ENCODE results near the gene COL23A1. TPM values are rescaled to one million over a fixed set of nuclear protein-coding genes. Genes with fewer than 3 reads are reported as not detected.
"Not testable (repeated sequence)": the region's sequence is repeated elsewhere in the genome, so short reads cannot be mapped to it uniquely, and the experiment has no call there.

Gene COL23A1
- total RNA-seq, 1 donor from 2014 or later, result 0.86 TPM

GRCh38 chr5:178271726-178272479 is 318.3 kb downstream of the COL23A1 start:
- DNase-seq (ENCODE audit: low spot score), result no peak

DNA sequence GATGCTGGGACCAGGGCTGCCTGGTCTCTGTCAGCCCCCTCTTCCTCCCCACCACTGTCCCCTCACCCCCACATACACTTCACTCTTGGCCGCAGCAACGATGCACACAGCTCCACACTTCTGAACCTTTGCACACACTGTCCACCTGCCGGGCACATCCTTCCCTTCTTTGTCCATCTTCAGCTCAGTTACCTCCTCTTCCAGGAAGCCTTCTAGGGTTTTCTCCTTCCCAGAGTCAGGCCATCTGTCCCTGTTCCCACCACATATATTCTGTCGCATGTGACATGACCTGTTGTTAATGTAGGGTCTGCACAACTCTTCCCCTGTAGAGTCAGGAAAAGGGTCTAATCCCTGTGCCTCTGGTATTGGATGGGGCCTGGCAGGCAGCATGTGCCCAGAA is 319.0 kb downstream of the COL23A1 start:
- no peak for DNase-seq (ENCODE audit: low spot score)

DNA sequence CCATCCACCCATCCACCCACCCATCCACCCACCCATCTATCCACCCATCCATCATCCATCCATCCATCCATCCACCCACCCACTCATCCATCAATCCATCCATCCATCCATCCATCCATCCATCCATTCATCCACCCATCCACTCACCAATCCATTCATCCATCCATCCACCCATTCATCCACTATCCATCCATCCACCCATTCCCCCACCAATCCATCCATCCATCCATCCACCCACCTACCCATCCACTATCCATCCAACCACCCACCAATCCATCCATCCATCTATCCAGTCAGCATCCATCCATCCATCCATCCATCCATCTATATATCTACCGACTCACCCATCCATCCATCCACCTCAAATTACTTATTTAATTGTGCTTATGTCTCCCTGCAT is 320.7 kb downstream of the COL23A1 start:
- DNase-seq (ENCODE audit: low spot score), result no peak

GRCh38 chr5:178267876-178268275 is 322.3 kb downstream of the COL23A1 start:
- no peak for DNase-seq (ENCODE audit: low spot score)

- no peak for DNase-seq (ENCODE audit: low spot score)
These were observed 322.9 kb downstream of the COL23A1 start for GRCh38 chr5:178267245-178267644.

DNA sequence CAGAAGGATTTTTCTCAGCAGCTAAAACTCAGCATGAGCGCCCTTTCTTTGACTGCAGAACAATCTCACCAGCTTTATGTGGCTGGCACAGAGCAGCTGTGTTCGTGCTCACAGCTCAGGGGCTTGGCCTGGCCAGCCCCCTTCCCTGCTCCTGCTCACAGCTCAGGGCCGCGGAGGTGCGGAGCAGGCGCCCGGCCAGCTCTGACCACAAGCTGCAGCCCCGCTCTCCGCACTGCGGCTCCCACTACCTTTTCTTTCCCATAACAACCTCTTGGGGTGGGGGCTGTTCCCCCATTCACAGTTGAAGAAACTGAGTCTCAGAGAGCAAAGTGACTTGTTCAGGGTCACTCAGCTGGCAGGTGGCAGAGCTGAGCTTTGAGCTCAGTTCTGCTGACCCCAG is 323.6 kb downstream of the COL23A1 start:
- DNase-seq (ENCODE audit: low spot score), result no peak

GRCh38 chr5:178265746-178266145 is 324.4 kb downstream of the COL23A1 start:
- DNase-seq (ENCODE audit: low spot score), result no peak

DNA sequence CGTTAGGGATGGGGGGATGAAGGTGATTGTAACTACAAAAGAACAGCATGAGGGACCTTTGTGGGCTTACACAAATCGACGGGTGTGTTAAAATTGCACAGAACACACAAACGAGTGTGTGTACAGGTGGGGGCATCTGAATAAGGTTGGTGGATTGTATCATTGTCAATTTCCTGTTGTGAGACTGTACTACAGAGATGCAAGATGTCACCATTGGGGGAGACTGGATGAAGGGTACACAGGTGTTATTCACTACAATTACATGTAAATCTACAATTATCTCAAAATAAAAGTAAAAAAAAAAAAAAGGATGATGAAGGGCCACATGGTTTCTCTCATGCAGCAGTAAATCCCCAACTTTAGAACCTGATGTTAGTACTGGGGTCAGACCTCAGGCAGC is 326.1 kb downstream of the COL23A1 start:
- no peak for DNase-seq (ENCODE audit: low spot score)

GRCh38 chr5:178261666-178262600 is 328.3 kb downstream of the COL23A1 start:
- no peak for DNase-seq (ENCODE audit: low spot score)

- no peak for DNase-seq (ENCODE audit: low spot score)
These were observed 330.3 kb downstream of the COL23A1 start for GRCh38 chr5:178259623-178260536.

- DNase-seq (ENCODE audit: low spot score), result no peak
These were observed 332.5 kb downstream of the COL23A1 start for GRCh38 chr5:178257650-178258049.

- no peak for DNase-seq (ENCODE audit: low spot score)
These were observed 333.4 kb downstream of the COL23A1 start for GRCh38 chr5:178256746-178257145.

DNA sequence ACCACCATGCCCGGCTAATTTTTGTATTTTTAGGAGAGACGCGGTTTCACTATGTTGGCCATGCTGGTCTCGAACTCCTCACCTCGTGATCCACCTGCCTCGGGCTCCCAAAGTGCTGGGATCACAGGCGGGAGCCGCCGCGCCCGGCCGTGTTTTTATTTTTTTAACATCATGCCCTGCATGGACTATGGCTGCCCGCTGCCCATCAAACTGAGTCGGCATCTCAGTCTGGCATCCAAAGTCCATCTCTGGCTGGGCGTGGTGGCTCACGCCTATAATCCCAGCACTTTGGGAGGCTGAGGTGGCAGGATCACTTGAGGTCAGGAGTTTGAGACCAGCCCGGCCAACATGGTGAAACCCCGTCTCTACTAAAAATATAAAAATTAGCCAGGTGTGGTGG is 336.6 kb downstream of the COL23A1 start:
- DNase-seq (ENCODE audit: low spot score), result not testable (repeated sequence)

DNA sequence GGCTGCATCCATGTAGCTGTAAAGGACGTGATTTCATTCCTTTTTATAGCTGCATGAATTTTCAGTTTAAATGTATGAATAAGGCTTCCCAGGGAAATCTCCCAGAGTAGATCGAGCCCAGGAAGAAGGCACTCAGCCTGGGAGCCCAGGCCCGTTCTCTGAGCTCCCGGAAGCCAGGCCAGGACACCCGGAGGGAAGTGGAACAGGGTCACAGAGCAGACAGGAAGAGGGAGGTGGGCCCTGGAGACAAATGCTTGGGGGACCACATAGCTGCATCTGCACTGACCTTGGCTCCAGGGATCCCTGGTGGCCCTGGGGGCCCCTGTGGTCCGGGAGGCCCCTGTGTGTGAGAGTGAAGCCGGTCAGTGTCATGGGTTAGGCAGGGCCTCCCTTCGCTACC is 337.9 kb downstream of the COL23A1 start:
- DNase-seq (ENCODE audit: low spot score), result no peak

DNA sequence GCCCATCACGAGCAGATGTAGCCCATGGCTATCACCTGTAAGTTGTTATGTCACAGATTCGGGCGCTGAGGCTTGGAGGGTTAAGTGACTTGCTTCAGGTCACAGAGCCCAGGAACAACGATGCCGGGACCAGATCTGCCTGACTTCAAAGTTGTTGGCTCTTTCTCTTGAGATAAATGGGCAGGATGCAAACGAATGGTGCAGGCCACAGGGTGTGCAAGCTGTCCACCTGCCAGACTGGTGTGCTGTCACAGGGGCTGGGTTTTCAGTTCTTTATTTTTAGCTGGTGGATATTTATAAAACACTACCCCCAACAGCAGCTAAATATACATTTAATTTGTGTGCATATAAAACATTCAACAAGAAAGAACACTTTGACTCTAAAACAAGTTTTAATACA is 339.9 kb downstream of the COL23A1 start:
- DNase-seq (ENCODE audit: low spot score), result no peak

GRCh38 chr5:178249191-178249989 is 340.8 kb downstream of the COL23A1 start:
- DNase-seq (ENCODE audit: low spot score), result no peak

GRCh38 chr5:178248750-178249149 is 341.4 kb downstream of the COL23A1 start:
- DNase-seq (ENCODE audit: low spot score), result no peak

- no peak for DNase-seq (ENCODE audit: low spot score)
These were observed 342.4 kb downstream of the COL23A1 start for GRCh38 chr5:178247481-178248456.

DNA sequence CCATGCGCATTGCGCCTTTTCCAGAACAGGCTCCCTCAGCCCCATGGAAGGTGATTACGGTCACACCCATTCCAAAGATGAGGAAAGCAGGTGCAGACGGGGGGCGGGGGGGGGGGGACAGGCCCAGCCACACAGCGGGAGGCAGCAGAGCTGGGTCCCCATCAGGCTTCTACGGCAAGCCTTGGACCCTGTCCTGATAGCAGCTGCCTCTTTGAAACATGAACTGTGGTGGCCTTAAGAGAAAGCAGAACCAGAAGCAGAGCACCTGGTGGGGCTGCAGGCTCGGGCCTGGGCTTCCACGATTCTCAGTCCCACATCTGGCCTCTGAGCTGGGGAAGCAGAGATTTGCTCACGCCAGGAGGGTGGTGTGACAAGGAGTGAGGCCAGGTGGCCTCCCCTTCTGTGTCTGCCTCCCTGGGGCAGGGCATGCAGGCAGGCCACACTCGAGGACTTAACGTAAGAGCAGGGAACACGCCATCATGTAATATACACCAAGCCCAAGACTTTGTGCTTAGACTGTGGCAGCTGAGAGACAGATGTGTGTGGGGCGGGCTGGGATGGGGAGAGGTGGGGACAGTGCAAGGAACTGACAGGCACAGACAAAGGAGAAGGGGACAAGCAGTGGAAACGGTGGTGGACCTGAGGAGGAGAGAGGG is 343.4 kb downstream of the COL23A1 start:
- DNase-seq (ENCODE audit: low spot score), result no peak

All from mucosa of gallbladder (tissue), 1 donor.